Measurements from ENCODE around the gene EMILIN2.

Gene EMILIN2

GRCh38 chr18:2920546-2921343 lies 73.9 kb downstream of the EMILIN2 start:
- TF ChIP-seq, protein P1, sequence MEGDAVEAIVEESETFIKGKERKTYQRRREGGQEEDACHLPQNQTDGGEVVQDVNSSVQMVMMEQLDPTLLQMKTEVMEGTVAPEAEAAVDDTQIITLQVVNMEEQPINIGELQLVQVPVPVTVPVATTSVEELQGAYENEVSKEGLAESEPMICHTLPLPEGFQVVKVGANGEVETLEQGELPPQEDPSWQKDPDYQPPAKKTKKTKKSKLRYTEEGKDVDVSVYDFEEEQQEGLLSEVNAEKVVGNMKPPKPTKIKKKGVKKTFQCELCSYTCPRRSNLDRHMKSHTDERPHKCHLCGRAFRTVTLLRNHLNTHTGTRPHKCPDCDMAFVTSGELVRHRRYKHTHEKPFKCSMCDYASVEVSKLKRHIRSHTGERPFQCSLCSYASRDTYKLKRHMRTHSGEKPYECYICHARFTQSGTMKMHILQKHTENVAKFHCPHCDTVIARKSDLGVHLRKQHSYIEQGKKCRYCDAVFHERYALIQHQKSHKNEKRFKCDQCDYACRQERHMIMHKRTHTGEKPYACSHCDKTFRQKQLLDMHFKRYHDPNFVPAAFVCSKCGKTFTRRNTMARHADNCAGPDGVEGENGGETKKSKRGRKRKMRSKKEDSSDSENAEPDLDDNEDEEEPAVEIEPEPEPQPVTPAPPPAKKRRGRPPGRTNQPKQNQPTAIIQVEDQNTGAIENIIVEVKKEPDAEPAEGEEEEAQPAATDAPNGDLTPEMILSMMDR (IDR thresholded peaks at IDR 0.05): no peak

GRCh38 chr18:2921778-2922177 lies 75.0 kb downstream of the EMILIN2 start:
- TF ChIP-seq, protein P1 (IDR thresholded peaks at IDR 0.05): no peak

DNA sequence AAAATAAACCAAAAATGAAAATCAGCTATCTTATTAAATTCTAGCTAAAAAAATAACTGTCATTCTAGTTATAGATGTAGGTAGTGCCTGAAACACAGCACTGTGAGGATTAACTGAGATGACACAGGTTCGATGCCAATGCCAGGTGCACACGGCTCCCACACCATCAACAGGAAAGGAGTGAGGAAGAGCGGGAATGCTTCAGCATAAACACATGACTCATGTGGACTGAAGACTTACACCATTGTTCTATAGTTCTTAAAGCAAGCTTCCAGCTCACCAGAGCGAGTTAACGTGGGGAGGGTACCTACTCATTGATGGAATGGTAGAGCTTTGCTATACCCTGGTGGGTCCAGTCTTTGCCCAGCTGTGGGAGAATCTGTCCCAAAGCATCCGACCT lies 76.7 kb downstream of the EMILIN2 start:
- TF ChIP-seq, protein P1 (IDR thresholded peaks at IDR 0.05): no peak

DNA sequence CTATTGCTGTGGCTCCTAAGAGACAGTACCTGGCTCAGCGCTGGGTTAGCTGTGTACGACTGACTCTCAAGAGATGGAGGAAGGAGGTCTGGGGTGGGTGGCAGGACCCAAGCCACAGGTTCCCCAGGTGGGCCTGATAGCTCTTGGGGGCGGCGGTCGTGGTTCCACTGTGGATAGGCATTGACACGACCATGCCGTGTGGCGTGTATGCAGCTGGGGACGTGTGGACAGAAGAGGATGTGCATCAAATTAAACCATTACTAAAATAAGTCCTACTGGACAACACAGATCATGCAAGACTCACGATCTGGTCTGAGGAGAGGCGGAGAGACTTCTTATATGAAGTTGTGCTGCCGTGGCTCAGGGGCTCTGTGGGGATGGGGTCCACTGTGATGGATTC lies 78.1 kb downstream of the EMILIN2 start:
- TF ChIP-seq, protein P1 (IDR thresholded peaks at IDR 0.05): no peak

DNA sequence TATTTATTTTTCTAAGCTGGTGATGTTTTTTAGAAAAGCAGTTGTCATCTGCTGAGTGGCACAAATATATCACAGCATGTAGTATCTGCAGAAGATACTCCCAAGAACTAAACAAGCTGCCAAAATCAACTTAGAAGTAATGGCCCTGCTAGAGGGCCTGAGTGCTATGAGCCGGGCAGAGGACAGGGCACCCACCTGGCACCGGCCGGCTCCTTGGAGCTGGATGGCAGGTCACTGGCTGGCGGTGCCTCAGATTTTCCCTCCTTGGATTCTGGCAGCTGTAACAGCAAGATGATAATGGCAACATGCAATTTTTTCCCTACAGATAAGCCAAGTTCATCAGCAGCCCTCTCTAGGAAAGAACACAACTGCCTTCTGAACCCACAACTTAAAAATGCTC lies 79.7 kb downstream of the EMILIN2 start:
- TF ChIP-seq, protein P1 (IDR thresholded peaks at IDR 0.05): no peak

DNA sequence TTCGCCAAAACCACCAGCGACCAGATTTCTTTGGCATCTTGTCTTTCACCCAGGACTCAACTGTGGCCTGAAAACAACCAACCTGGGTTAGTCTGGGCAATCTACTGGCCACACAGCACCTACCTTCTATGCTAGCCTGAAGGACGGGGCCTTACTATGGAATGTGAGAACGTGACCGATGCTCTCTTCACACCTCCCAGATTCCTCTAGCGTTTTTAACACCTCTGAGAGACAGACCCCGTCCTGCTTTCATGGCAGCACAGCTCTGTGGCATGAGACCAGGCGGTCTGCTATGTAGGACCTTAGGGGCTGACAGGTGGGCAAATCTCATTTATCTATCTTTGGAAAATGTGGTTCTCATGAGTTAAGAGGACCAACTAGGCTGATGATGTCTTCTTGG lies 80.9 kb downstream of the EMILIN2 start:
- TF ChIP-seq, protein P1 (IDR thresholded peaks at IDR 0.05): no peak

GRCh38 chr18:2932247-2933181 lies 85.7 kb downstream of the EMILIN2 start:
- TF ChIP-seq, protein P1 (IDR thresholded peaks at IDR 0.05): peak; percentile 72

Data from LNCAP (cell line).